PFSK-1 (cell line): ENCODE results near the gene LMNTD1.

Experiments used
- REST ChIP-seq, 2 experiments: IDR thresholded peaks; 2 replicates each; pipeline versions ENCODE4 v1.6.1 to v1.8.0; 2011 to 2012; ENCODE audit warnings: low read depth in 2 of 2, low read length in 2 of 2, control low read depth in 1 of 2, inconsistent platforms in 1 of 2, mild to moderate bottlenecking in 1 of 2, moderate library complexity in 1 of 2; ENCODE audit not compliant: insufficient read depth in 1 of 2
- TAF1 ChIP-seq: IDR thresholded peaks from 2 replicates; pipeline ENCODE4 v1.6.1; 2012; ENCODE audit warnings: low read length, control low read depth, borderline replicate concordance; ENCODE audit not compliant: insufficient read depth

- TF ChIP-seq REST (IDR thresholded peaks at IDR 0.05; ENCODE audit: insufficient read depth in 1 of 2, low read depth in 2 of 2, low read length in 2 of 2) = no peak
- no peak for TF ChIP-seq TAF1
These were observed 38.1 kb upstream of the LMNTD1 start for GRCh38 chr12:25591144-25591543.
